ENCODE results near the gene TIMM44.

The TIMM44 gene

GRCh38 chr19:7977021-7977722 lies 33.7 kb upstream of the TIMM44 start:
- DNase-seq (ENCODE audit: low read depth): no peak
- no peak overlapping the region for H3K4me3 ChIP-seq (ENCODE audit: control insufficient read depth, low read depth, low read length)
- TF ChIP-seq CTCF (IDR thresholded peaks at IDR 0.05; ENCODE audit: control insufficient read depth, insufficient read depth, low read depth, low read length, missing control alignments): no peak

GRCh38 chr19:7976461-7976860 lies 33.0 kb upstream of the TIMM44 start:
- no peak for TF ChIP-seq CTCF (IDR thresholded peaks at IDR 0.05; ENCODE audit: control insufficient read depth, insufficient read depth, low read depth, low read length, missing control alignments)
- no peak for DNase-seq (ENCODE audit: low read depth)
- H3K4me3 ChIP-seq (ENCODE audit: control insufficient read depth, low read depth, low read length): no peak overlapping the region

- DNase-seq (ENCODE audit: low read depth): no peak
- no peak overlapping the region for H3K4me3 ChIP-seq (ENCODE audit: control insufficient read depth, low read depth, low read length)
- no peak for TF ChIP-seq CTCF (IDR thresholded peaks at IDR 0.05; ENCODE audit: control insufficient read depth, insufficient read depth, low read depth, low read length, missing control alignments)
Observed at GRCh38 chr19:7975037-7975436, 31.6 kb upstream of the TIMM44 start.

- no peak for TF ChIP-seq CTCF (IDR thresholded peaks at IDR 0.05; ENCODE audit: control insufficient read depth, insufficient read depth, low read depth, low read length, missing control alignments)
- no peak for DNase-seq (ENCODE audit: low read depth)
- H3K4me3 ChIP-seq (ENCODE audit: control insufficient read depth, low read depth, low read length): no peak overlapping the region
Observed at GRCh38 chr19:7973883-7974282, 30.4 kb upstream of the TIMM44 start.

GRCh38 chr19:7971553-7972520 lies 28.4 kb upstream of the TIMM44 start:
- H3K4me3 ChIP-seq (ENCODE audit: control insufficient read depth, low read depth, low read length): no peak overlapping the region
- no peak for DNase-seq (ENCODE audit: low read depth)
- no peak for TF ChIP-seq CTCF (IDR thresholded peaks at IDR 0.05; ENCODE audit: control insufficient read depth, insufficient read depth, low read depth, low read length, missing control alignments)

GRCh38 chr19:7970716-7971448 lies 27.4 kb upstream of the TIMM44 start:
- no peak overlapping the region for H3K4me3 ChIP-seq (ENCODE audit: control insufficient read depth, low read depth, low read length)
- TF ChIP-seq CTCF (IDR thresholded peaks at IDR 0.05; ENCODE audit: control insufficient read depth, insufficient read depth, low read depth, low read length, missing control alignments): peak; percentile 84
- DNase-seq (ENCODE audit: low read depth): no peak
